Subcutaneous adipose tissue (tissue), 4 donors: ENCODE data around the gene TSPOAP1. TPM values are rescaled to one million over a fixed set of nuclear protein-coding genes. Genes with fewer than 3 reads are reported as not detected.

ENCODE experiments used
- CTCF ChIP-seq: fragments of 450-650 bp; IDR thresholded peaks from one replicate; pipeline ENCODE4 v1.5.1; 2016; ENCODE audit warnings: low read depth, mild to moderate bottlenecking, control low read depth, antibody characterized with exemption, moderate library complexity
- total RNA-seq, 4 donors: library from RNA; depleted of rRNA; stranded (reverse); fragments of >200 nt; gene quantifications; one replicate each; pipeline ENCODE4 v1.1.0, GENCODE V29; 2016

TSPOAP1 gene
- total RNA-seq, 4 donors from 2014 or later, result 0.65 to 4.3 (median 1.1) TPM

GRCh38 chr17:58276423-58276822, 52.2 kb downstream of the TSPOAP1 start:
- no peak for TF ChIP-seq CTCF

GRCh38 chr17:58275417-58275816, 53.2 kb downstream of the TSPOAP1 start:
- TF ChIP-seq CTCF, result no peak

- no peak for TF ChIP-seq CTCF
These were observed 55.0 kb downstream of the TSPOAP1 start for GRCh38 chr17:58273453-58274104.

- no peak for TF ChIP-seq CTCF
These were observed 56.0 kb downstream of the TSPOAP1 start for GRCh38 chr17:58272367-58273280.

GRCh38 chr17:58271216-58271931, 57.2 kb downstream of the TSPOAP1 start:
- no peak for TF ChIP-seq CTCF

- no peak for TF ChIP-seq CTCF
These were observed 57.9 kb downstream of the TSPOAP1 start for GRCh38 chr17:58270476-58271215.
